Erythroblast (primary cell): ENCODE data around the gene ZNF362.

Source experiments
- GATA1 ChIP-seq: IDR thresholded peaks from 2 replicates; pipeline ENCODE4 v1.6.1; 2011; ENCODE audit warnings: low read depth, mild to moderate bottlenecking, control low read depth, low read length, moderate library complexity
- POLR2A ChIP-seq: IDR thresholded peaks from 2 replicates; pipeline ENCODE4 v1.6.1; 2011; ENCODE audit warnings: mild to moderate bottlenecking, low read length

- TF ChIP-seq POLR2A (no peak), GATA1 (no peak)
These were observed 82.3 kb downstream of the ZNF362 start for GRCh38 chr1:33338440-33339211.
